Ectodermal cell (in vitro differentiated cells): Measurements from ENCODE around the gene MFAP4.

ENCODE experiments used
- H3K27ac ChIP-seq: 2 replicates; pipeline ENCODE4 v1.7.0; 2013; ENCODE audit warnings: mild to moderate bottlenecking, low read depth, low read length; ENCODE audit not compliant: insufficient read depth, poor library complexity, severe bottlenecking
- H3K27me3 ChIP-seq: 2 replicates; pipeline ENCODE4 v1.7.0; 2013; ENCODE audit warnings: mild to moderate bottlenecking, low read length; ENCODE audit not compliant: insufficient read depth, control insufficient read depth, poor library complexity, severe bottlenecking
- H3K36me3 ChIP-seq: one replicate; pipeline ENCODE4 v1.7.0; 2013; ENCODE audit warnings: low read length; ENCODE audit not compliant: control insufficient read depth, insufficient read depth
- H3K4me1 ChIP-seq: one replicate; pipeline ENCODE4 v1.7.0; 2013; ENCODE audit warnings: low read length; ENCODE audit not compliant: control insufficient read depth, insufficient read depth
- H3K4me3 ChIP-seq: 2 replicates; pipeline ENCODE4 v1.7.0; 2013; ENCODE audit warnings: low read depth, low read length, control low read depth; ENCODE audit not compliant: insufficient read depth
- H3K9me3 ChIP-seq: 2 replicates; pipeline ENCODE4 v1.7.0; 2013; ENCODE audit warnings: mild to moderate bottlenecking, low read length, moderate library complexity; ENCODE audit not compliant: control insufficient read depth
- WGBS, 2 experiments: methylation state at CpG; one replicate each; pipeline ENCODE4 v1.1.7; 2013; ENCODE audit warnings: missing lambda C conversion rate in 2 of 2; 5-methylcytosine and 5-hydroxymethylcytosine counted together

MFAP4 gene

DNA sequence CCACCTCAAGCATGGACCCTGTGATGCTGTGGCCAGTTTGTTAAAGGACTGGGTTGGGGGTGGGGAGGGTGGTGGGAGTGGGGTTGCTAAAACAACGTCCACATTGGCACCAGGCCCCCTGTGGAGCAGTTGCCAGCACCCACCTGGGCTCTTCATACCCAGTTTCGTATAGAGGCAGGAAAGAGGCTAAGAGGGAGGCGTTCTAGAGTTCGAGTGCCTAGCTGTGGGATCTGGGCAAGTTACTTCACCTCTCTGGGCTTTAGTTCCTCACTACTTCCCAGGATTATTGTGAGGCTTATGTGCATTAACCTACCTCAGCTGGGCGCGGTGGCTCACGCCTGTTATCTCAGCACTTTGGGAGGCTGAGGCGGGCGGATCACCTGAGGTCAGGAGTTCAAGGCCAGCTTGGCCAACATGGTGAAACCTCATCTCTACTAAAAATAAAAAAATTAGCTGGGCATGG is 1.4 kb downstream of the MFAP4 start:
- H3K4me3 ChIP-seq, result no peak overlapping the region
- WGBS, 2 experiments, result 90 to 95% methylated on average over 9 of the region's 9 CpGs
- peaks cover 28% of the 10 kb centered on the region for H3K4me1 ChIP-seq

DNA sequence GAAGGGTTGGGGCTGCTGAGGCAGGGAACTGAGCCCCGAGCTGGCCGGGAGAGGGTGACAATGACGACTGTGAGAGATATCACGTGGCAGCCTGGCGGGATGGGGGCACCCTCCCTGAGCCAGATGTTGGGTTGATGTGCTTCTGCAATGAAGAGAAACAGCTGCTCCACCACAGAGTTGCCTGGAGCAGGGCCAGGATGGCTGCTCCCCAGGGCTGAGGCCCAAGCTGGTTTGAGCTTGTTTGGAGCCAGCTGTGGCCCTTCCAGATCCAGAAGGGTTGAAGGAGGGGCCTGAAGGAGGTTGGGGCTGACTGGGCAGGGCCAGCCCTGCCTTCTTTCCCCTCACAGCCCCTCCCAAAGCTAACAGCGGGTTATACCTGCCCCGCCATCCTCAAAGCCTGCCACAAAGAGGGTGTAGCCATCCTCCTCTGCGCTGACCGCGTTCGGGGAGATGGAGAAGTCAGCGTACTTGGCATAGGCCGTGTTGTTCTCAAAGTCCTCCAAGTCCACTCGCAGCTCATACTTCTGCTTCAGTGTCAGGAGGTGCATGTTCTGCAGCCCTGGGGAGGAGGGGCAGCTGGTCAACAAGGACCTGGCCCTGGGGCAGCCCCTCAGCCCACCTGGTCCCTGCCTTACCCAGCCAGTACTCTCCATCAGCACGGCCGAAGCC is 2.1 kb downstream of the MFAP4 start:
- 93 to 94% methylated on average over 16 of the region's 16 CpGs for WGBS, 2 experiments
- H3K4me3 ChIP-seq, result no peak overlapping the region
- H3K4me1 ChIP-seq, result peaks cover 28% of the 10 kb centered on the region
- no peaks in the 10 kb centered on the region for H3K27me3 ChIP-seq
- H3K27ac ChIP-seq, result no peak overlapping the region
- peaks cover 40% of the 10 kb centered on the region for H3K36me3 ChIP-seq
- no peaks in the 10 kb centered on the region for H3K9me3 ChIP-seq

More for the DNA sequence above, 1.4 kb downstream of the MFAP4 start:
- Histone ChIP-seq H3K27me3 (no peaks in the 10 kb centered on the region), H3K9me3 (no peaks in the 10 kb centered on the region), H3K27ac (no peak overlapping the region), H3K36me3 (peaks cover 34% of the 10 kb centered on the region)

DNA sequence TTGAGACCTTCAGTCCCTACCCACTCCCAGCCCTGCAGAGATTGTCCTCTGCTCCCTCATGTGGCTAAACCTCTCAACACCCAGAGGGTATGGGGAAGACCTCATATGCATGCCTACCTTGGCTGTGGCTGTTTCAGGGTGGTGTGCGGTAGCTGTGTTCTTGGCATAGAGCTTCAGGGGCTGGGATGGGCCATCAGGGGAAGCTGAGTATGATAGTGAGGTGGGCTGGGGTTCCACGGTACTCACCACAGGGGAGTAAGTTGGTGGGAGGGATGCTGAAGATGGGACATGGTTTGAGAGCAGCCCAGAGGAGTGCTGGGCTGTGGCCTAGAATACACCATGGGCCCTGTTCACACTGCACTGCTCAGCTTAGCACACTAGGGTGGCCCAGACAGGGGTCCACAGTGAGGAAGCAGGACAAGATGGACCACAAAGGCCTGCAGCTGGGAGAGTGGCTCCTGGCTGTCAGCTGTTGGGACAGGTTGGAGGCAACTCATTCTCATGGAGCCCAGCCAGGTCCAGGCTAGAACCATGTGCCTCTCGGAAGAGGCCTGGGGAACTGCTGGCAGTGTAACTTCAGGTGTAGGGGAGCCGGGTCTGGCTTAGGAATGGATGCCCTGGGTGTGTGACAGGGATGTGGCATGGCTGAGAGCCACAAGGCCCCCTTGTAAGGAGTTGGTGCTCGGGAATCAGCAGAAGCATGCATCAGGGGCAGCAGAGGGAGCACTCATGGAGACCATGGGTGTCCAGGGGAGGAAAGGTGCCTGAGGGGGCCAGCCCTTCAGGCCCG is 3.1 kb downstream of the MFAP4 start:
- H3K4me1 ChIP-seq, result peaks cover 34% of the 10 kb centered on the region
- no peaks in the 10 kb centered on the region for H3K9me3 ChIP-seq
- H3K36me3 ChIP-seq, result peaks cover 43% of the 10 kb centered on the region
- no peaks in the 10 kb centered on the region for H3K27me3 ChIP-seq
- no peak overlapping the region for H3K27ac ChIP-seq
- no peak overlapping the region for H3K4me3 ChIP-seq
- WGBS, 2 experiments, result 93 to 95% methylated on average over 6 of the region's 6 CpGs

DNA sequence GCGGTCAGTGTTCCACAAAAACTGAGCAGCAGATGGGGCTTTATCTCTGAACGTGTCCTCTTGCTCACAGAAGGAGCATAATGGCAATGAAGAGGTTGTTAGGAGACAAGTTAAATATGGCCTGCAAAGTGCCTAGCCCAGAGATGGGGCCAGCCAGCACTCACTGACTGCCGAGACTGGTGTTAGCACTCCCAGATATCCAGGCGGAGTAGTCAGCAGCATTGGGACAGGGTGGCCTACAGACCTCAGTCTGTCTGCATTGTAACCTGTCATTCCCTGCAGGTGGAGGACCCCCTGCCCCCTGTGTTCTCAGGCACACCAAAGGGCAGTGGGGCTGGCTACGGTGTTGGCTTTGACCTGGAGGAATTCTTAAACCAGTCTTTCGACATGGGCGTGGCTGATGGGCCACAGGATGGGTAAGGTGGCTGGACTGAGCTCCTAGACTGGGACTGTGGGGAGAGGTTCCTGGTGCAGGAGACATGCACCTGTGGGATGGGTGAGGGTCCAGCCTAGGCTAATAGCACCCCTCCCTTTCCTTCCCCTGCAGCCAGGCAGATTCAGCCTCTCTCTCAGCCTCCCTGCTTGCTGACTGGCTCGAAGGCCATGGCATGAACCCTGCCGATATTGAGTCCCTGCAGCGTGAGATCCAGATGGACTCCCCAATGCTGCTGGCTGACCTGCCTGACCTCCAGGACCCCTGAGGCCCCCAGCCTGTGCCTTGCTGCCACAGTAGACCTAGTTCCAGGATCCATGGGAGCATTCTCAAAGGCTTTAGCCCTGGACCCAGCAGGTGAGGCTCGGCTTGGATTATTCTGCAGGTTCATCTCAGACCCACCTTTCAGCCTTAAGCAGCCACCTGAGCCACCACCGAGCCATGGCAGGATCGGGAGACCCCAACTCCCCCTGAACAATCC is 4.2 kb downstream of the MFAP4 start:
- H3K4me1 ChIP-seq, result peaks cover 30% of the 10 kb centered on the region
- no peak overlapping the region for H3K4me3 ChIP-seq
- H3K27ac ChIP-seq, result no peak overlapping the region
- peaks cover 43% of the 10 kb centered on the region for H3K36me3 ChIP-seq
- no peaks in the 10 kb centered on the region for H3K9me3 ChIP-seq
- WGBS, 2 experiments, result 95 to 96% methylated on average over 12 to 13 of the region's 13 CpGs
- H3K27me3 ChIP-seq, result no peaks in the 10 kb centered on the region

DNA sequence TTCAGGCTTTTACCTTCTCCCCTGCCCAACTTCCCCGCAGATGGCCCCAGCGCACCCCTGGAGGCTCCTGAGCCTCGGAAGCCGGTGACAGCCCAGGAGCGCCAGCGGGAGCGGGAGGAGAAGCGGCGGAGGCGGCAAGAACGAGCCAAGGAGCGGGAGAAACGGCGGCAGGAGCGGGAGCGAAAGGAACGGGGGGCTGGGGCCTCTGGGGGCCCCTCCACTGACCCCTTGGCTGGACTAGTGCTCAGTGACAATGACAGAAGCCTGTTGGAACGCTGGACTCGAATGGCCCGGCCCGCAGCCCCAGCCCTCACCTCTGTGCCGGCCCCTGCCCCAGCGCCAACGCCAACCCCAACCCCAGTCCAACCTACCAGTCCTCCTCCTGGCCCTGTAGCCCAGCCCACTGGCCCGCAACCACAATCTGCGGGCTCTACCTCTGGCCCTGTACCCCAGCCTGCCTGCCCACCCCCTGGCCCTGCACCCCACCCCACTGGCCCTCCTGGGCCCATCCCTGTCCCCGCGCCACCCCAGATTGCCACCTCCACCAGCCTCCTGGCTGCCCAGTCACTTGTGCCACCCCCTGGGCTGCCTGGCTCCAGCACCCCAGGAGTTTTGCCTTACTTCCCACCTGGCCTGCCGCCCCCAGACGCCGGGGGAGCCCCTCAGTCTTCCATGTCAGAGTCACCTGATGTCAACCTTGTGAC is 5.1 kb downstream of the MFAP4 start:
- H3K4me1 ChIP-seq, result peaks cover 23% of the 10 kb centered on the region
- no peak overlapping the region for H3K27ac ChIP-seq
- H3K36me3 ChIP-seq, result peaks cover 43% of the 10 kb centered on the region
- WGBS, 2 experiments, result 95% methylated on average over 31 of the region's 31 CpGs
- H3K27me3 ChIP-seq, result no peaks in the 10 kb centered on the region
- H3K9me3 ChIP-seq, result no peaks in the 10 kb centered on the region
- no peak overlapping the region for H3K4me3 ChIP-seq

DNA sequence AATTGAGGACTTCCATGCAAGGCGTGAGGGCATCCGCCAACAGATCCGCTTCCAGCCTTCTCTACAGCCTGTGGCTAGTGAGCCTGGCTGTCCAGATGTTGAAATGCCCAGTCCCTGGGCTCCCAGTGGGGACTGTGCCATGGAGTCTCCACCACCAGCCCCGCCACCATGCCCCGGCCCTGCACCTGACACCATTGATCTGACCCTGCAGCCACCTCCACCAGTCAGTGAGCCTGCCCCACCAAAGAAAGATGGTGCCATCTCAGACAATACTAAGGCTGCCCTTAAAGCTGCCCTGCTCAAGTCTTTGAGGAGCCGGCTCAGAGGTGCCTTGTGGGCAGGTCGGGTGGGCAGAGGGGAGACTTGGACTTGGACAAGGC is 5.6 kb downstream of the MFAP4 start:
- 94 to 96% methylated on average over 7 of the region's 7 CpGs for WGBS, 2 experiments
- no peaks in the 10 kb centered on the region for H3K9me3 ChIP-seq
- no peaks in the 10 kb centered on the region for H3K27me3 ChIP-seq
- peaks cover 19% of the 10 kb centered on the region for H3K4me1 ChIP-seq
- no peak overlapping the region for H3K27ac ChIP-seq
- H3K4me3 ChIP-seq, result no peak overlapping the region
- peaks cover 43% of the 10 kb centered on the region for H3K36me3 ChIP-seq

DNA sequence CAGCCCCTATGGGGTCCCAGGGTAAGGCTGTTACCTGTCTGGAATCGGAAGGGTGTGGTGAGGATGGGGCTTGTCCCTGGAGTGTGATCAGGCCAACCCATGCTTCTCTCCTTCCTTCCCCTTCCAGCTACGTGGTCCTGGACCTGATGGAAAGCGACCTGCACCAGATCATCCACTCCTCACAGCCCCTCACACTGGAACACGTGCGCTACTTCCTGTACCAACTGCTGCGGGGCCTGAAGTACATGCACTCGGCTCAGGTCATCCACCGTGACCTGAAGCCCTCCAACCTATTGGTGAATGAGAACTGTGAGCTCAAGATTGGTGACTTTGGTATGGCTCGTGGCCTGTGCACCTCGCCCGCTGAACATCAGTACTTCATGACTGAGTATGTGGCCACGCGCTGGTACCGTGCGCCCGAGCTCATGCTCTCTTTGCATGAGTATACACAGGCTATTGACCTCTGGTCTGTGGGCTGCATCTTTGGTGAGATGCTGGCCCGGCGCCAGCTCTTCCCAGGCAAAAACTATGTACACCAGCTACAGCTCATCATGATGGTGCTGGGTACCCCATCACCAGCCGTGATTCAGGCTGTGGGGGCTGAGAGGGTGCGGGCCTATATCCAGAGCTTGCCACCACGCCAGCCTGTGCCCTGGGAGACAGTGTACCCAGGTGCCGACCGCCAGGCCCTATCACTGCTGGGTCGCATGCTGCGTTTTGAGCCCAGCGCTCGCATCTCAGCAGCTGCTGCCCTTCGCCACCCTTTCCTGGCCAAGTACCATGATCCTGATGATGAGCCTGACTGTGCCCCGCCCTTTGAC is 6.3 kb downstream of the MFAP4 start:
- Histone ChIP-seq H3K27ac (no peak overlapping the region), H3K9me3 (no peaks in the 10 kb centered on the region), H3K36me3 (peaks cover 43% of the 10 kb centered on the region), H3K4me3 (no peak overlapping the region), H3K4me1 (peaks cover 16% of the 10 kb centered on the region), H3K27me3 (no peaks in the 10 kb centered on the region)
- WGBS, 2 experiments, result 96% methylated on average over 29 of the region's 29 CpGs

DNA sequence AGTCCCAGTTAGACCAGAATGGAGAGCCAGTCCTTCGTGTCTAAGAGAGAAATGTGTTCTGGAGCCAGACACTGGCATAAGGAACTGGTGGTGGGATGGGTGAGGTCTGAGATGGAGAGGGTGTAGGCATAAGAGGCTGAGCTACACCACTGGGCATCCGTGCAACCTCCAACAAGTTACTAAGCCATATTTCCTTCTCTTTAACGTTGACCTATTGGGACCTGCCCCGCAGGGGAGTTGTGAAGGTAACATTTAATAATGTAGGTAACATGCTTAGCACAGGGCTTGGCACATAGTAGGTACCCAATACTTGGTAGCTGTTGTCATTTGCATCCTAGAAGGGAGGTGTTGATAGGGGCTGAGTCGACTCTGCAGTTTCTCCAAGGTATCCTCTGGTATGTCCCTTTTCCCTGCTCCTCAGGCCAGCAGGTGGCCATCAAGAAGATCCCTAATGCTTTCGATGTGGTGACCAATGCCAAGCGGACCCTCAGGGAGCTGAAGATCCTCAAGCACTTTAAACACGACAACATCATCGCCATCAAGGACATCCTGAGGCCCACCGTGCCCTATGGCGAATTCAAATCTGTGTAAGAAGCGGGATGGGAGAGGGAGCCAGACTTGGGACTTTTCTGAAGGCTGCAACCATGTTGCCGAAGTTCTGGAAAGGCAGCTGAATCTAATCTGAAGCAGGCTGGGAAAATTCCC is 7.5 kb downstream of the MFAP4 start:
- 85 to 91% methylated on average over 13 of the region's 13 CpGs for WGBS, 2 experiments
- Histone ChIP-seq H3K4me1 (peaks cover 12% of the 10 kb centered on the region), H3K4me3 (peak overlapping the region; percentile 72), H3K9me3 (no peaks in the 10 kb centered on the region), H3K27ac (no peak overlapping the region), H3K27me3 (no peaks in the 10 kb centered on the region), H3K36me3 (peaks cover 43% of the 10 kb centered on the region)
